GM18858 (cell line): ENCODE data around the gene MED12L.

Experiments used
- ATAC-seq: cut with Tn5 transposase; IDR thresholded peaks from one replicate; pipeline ENCODE4 v1.9.1; 2021; ENCODE audit not compliant: unreplicated experiment

MED12L gene

DNA sequence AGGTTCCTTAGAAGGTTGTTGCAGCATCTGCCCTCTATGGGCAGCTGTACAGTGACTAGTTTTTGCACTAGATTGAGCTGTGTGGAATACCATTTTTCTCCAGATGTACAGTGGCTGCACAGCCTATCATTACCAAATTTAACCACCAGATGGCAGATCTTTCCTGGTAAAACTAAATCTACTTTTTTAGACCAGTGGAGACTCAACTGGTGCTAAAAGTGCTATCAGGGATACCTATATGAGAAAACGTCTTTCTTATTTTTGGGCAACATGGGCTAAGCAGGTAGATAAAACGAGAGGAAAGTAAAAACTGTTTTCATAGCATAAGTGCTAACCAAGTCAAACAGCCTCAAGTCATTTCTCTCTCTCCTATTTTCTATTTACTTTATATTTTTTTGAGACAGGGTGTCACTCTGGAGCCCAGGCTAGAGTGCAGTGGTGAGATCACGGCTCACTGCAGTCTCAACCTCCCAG is 354.2 kb downstream of the MED12L start:
- ATAC-seq, result peak; percentile 91

DNA sequence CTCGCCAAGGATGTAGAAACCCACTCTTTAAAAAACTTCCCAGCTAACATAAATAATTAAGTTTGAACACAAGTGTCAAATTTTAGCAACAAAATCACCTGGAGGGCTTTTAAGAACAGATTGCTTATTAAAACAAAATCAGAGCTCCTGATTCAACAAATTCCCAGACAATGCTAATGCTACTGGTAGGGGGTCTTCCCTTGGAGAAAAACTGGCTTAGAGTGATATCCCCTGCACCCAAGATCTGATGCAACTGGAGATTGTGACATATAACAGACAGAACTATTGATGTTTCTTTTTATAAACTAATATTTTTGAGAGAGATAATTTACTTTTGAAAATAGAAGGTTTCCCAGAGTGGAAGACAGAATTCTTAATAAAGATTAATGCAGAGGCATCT is 355.5 kb downstream of the MED12L start:
- ATAC-seq, result no peak

DNA sequence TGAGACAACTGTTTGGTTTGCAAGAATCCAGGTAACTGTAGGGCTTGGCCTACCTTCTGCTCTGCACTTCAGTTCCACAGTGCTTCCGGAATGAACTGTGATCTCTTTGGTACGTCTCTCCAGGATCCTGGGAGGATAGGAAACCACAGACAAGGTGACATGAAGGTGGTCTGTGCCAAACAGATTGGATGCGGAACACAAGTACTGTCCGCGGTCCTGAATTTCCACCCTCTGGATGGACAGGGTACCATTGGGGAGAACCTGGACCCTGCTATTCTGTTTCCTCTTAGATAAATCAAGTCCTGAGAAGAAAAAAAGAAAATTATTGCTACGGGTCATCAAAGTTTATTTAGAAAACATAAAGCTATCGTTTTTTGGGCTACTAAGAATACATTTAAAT is 358.1 kb downstream of the MED12L start:
- ATAC-seq, result no peak

DNA sequence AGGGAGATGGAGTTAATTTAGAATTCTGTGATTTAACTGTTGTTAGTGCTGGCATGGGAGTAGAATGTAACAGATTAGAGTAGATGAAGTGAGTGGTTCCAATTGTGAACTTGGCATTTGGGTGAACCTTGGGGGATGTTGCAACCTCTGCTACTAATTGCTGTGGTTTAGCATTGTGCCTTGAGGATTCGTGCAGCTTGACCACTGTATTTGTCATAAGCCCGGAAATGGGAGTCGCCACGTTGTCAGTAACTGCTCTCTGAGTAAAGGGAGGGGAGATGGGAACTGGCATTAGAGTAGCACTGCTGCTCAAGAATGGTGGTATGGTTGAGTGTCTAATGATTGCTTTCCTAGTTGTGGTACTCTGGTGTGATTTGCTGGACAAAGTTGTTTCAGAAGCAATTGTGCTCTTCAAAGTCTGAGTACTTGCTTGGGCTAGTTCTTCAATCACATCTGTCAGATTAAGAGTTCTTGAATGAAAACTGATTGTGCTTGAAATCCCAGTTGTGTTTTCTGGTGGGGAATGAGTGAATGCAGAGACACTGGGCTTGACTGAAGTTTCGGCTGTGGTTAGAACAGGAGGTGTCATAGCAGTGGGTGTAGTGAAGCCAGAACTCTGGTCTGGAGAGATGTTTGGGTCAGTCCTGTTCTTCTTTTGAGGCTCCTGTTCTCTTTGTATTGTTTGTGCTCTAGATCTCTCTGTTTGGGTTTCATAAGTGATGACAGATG is 360.0 kb downstream of the MED12L start:
- ATAC-seq, result no peak

DNA sequence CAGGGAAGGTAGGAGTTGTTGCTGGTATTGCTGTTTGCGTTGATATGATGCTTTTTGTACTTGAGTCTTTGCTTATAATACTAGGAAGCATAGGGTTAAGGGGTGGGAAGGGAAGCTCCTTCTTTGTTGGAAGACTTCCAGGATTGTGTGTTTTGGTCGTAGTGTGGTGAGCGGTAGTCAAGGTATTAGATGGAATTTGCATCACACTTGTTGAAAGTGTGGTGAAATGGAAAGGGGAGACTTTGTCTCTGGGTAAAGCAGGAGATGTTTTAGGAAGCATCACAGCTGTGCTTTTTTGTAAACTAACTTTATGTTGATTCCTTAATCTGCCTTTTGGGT is 360.5 kb downstream of the MED12L start:
- ATAC-seq, result no peak

DNA sequence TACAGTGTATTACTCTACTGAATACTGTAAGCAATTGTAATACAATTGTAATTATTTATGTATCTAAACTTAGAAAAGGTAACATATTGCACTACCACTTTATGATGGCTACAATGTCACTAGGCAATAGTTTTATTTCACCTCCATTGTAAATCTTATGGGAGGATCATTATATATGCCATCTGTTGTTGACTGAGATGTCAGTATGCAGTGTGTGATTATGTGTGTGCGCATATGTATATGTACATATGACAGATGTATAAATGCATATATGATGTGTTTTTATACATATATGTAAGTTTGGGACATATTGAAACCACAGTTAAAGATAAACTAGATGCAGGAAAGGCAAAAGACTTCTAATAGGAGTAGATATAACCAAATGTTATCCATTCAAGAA is 366.9 kb downstream of the MED12L start:
- ATAC-seq, result no peak

DNA sequence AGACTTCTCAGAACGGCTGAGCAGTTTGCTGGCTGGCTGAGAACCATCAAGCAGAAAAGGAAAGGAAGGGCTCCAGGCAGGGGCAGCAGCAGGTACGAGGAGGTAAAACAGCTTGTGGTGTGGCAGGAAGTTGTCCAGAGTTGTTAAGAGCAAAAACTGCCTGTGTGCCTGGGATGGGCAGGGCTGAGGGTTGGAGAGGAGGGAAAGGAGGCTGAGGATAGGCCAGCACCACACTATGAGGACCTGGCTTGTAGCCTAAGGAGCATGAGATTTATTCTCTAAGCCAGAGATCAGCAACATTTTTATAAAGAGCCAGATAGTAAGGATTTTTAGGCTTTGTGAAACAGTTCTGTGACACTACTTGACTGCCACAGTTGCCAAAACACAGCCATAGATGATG is 367.4 kb downstream of the MED12L start:
- ATAC-seq, result no peak

DNA sequence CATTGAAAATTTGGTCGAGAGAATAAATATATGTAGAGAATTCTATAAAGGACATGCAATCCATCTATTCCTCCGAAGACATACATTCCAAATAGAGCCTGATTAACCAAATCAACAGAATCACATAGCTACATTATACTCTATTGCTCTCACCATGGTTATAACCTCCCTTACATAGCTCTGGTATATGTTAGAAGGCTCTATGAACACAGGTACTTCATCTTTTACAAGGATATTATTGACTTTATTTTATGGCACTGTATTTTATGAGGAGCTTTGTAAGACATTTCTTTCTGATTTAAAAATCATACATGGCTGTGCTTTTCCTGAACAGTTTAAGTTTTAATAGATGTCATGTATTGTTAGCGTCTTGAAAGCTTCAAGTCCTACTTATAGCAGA is 370.6 kb downstream of the MED12L start:
- ATAC-seq, result no peak

DNA sequence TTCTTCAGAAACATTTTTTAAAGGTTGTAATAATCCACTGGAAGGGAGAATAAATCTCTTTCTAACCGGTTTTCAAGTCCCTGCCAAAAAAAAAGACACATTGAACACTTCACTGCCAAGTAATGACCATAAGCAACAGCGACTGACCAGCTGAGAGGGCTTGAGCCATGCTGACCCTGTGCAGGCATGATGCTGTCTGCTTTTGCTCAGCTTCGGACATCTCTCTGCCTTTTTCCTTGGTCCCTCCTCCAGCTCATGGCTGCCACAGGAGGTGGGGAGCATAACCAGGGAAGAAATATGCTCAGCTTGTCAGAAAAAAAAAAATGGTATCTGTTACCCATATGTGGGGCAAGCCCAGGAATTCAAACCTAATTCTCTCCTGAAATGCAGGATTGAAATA is 373.9 kb downstream of the MED12L start:
- no peak for ATAC-seq

DNA sequence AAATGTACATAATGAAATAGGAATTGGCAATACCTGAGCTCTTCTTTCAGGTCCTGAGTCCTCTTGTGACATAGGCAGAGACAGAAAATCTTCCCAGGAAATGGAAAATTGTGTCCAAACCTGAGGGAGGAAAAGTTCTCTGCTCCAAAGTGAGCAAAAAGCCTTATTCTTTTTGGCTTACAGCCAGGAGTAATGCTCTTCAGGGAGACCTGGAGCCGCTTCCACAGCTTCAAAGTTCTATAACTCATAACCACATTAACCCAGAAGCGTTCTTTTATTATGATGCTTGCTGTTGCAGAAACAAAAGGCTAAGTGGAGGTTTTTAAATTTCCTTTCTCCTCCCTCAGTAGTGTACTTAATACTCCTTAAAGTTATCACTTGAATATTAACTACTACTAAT is 374.8 kb downstream of the MED12L start:
- ATAC-seq, result no peak

DNA sequence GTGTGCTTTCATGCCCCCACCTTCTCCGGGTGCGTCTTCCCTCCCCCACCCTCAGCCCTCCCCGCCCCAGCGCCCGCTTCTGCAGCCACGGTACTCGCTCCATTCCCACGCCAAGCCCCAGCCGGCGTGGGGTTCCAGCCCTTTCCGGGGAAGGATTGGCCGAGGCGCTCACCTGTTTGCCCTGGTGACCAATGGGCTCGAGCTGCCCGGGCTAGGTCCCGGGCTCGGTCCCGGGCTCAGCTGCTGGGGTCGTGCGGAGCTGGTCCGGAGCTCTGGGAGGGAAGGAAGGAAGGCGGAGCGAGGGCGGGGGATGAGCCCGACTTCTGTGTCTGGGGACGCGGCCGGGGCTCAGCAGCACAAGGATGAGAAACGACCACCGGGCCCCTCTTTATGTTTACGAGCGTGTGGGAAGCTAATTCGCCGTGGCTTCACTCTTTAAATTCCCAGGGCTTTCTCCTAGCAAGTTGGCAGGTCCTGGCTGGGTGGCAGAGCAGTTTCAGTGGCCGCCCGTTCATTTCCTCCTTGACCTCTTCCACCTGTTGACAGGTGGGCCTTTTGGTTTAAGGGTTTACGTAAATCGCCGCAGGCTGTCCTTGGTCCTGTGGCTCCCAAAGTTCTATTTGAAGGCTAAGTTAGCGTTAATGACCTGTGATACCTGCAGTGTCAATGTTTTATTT is 375.4 kb downstream of the MED12L start, which contains the start of gene IGSF10:
Gene IGSF10 (minus strand): TSS at position 288 of the 677 bp plus-strand sequence. CDS start 2,352 bp downstream, outside the sequence.
- no peak for ATAC-seq

DNA sequence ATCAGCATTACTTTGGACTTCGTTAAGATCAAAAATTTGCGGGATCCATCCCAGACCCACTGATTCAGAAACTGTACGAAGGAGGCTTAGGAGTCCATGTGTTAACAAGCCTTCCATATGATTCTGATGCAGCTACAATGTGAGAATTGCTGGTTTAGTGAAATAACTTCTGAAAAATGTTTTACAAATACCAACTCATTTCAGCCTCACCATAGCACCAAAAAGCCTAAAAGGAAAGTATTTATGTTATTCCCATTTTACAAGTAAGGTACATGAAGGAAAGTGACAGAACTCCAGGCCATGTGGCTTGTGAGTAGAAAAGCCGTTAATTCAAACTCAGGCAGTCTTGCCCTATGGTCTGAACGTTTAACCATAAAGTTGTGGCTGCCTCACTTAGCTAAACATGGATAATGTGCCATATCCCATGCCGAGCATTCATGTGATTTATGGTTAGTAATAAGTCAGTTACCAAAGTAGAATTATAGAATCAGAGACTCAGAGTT is 376.9 kb downstream of the MED12L start:
- no peak for ATAC-seq

DNA sequence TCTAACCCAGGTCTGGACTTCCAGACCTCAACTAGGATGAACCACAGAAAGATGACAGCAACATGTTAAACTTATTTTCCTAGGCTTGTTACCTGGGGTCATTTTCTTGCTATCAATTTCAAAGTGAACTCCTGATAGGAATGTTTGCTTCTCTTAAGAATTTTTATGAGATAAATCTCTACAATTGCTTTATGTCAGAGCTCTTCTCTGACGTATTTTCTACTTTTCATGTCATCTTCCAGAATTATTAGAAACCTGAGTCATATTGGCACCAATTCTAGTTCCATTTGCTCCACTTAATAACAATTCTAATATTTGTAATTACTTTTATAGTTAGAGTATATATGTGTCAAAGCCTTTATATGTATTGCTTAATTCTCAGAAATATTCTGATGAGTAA is 377.5 kb downstream of the MED12L start:
- ATAC-seq, result no peak

DNA sequence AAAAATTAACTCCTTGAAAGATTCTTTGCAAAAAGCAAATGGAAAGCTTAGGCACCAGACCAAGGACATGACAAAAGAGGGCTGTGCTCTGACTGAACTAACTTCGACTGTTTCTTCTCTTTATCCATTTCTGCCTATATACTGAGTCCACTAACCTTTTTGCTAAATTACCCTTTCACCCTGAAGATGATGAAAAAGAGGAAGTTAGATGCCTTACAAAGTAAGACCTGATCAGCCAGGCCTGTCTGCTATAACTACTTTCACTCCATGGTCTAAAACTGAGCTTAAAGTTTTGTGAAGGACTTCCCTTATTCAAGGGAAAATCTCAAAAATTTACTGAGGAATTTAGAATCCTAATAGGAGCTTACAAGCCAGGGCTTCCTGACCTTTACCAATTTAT is 381.6 kb downstream of the MED12L start:
- no peak for ATAC-seq

DNA sequence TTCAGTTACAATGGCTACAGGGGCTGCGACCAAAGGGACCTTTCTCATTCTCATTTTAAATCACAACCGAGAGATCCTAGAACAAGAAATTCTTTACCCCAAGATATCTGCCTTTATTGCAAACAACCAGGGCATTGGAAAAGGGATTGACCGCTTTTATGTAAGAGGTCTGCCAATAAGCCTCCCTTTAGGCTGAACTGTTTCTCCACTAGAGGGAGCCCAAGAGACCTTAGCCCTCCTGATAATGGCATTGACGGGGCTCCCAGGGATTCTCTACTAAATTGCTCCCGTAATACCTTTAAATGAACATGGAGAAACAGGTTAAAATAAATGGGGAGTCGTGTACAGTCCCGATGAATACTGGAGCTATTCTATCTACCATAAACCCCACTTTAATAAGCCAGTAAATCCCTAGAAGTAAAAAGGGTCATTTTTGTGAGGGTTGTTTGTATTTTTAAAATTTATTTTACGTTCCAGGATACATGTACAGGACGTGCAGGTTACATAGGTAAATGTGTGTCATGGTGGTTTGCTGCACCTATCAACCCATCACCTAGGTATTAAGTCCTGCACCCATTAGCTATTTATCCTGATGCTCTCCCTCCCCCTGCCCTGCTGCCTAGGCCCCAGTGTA is 382.9 kb downstream of the MED12L start:
- no peak for ATAC-seq

DNA sequence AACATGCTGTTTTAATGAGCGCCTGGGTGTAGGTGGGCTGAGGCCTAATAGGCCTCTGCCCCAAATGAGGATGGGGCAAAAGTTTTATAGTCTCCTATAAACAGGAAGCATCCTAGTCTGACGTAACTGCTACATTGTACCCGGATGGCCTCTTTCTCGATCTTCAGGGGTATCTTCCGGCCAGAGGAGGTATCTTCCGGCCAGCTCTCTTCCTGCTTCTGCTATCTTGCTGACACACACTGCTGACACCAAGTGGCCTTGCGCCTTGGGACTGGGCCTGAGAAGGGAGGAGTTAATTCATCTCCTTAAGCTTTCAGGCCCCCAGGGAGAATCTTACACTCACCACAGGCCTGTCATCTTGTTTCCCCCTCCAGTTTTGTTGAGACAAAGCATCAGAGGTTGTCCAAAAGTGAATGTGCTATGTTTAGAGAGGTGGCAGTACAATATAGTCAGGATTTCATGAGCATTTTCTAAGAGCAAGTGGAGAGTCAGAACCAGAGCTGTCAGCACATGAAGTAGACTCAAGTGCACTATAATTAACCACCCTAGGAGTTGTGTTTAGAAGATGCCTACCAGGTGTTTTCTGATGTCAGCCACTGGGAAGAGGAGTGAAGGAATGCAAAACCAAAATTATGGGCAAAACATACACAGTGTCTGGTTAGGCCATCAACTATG is 391.0 kb downstream of the MED12L start:
- no peak for ATAC-seq

DNA sequence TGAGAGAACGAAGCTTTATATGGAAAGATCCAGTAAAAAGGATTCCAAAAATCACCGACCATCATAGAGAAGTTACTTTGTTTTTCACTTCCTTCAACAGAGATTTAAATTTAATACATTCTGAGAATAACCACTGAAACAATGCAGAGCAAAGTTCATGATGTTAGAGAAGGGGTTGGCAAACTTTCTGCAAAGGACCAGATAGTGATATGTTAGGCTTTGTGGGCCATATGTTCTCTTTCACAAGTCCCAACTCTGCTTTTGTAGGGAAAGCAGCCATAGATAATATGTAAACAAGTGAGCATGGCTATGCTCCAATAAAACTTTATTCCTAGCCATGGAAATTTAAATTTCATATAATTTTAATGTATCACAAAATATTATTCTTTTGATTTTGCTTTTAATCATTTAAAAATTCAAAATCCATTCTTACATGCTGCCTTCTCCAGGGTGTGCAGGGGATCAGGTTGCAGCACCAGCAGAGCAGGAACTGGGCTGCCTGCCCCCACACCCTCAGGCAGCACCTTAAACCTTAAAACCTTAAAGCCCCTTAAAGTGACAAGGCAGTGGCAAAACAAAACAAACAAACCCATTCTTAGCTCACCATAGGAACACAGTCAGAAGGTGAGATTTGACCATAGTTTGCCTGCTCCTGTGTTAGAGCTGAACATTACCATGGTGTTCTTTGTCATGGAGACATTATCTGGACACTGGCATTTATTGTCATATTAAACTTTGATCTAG is 392.3 kb downstream of the MED12L start:
- ATAC-seq, result no peak

DNA sequence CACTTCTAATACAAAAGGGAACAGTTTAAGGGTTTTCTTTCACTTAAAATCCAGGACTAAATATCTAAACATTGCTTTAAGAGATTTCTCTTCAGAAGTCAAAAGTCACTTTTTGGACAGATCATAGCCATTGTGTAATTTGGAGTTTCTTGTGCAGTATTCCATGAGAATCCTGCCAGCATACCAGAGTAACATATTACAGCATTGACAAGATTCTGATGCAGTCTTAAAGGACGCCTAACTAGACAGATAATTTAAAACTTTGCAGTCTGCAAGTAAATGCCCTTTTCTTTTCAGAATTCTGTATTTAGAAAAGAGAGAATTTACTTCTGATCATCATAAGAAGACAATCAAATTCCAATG is 392.9 kb downstream of the MED12L start:
- ATAC-seq, result no peak

DNA sequence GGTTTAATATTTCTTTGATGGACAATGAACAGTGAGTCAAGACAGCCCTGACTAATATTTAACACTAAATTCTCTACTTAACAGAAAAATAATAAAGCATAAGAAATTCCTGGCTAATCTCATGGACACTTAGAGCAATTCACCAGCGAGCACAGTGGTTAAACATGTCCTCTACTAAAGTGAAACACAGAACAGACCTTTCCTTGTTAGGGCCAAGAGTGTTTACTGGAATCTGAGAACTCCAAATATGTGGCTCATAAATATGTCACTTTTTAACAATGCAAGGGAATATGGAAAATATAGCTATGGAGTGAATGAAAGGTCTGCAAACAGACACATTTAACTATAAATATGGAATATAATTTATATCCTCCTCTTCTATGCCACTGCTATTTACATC is 394.0 kb downstream of the MED12L start:
- no peak for ATAC-seq

DNA sequence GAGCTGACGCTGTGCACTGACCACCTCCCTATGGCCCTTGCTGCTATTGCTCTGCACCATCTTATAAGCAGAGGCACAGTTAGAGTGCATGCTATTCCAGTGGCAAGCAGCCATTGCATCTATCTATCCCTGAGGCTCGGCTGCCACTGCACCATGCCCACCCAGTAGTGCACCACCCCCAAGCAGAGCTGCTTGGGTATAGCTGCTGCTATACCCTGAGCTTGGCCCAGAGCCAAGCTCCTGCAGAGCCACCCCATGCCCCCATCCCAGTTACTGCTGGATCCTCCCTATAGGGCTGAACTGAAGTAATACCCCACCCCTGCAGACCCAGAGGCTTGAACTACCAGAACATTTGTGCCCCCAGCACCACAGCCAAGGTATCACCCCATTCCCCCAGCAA is 395.0 kb downstream of the MED12L start:
- ATAC-seq, result no peak

DNA sequence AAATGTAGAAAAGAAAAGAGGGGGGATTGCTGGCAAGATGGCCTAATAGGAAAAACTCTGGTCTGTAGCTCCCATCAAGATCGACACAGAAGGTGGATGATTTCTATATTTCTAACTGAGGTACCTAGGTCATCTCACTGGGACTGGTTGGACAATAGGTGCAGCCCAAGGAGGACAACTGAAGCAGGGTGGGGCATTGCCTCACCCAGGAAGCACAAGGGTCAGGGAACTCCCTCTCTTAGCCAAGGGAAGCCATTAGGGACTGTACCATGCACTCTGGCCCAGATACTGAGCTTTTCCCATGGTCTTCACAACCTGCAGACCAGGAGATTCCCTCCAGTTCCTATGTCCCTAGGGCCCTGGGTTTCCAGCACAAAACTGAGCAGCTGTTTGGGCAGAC is 398.0 kb downstream of the MED12L start:
- ATAC-seq, result no peak
